ENCODE results near the gene DUS2.

- TF ChIP-seq, protein P1, sequence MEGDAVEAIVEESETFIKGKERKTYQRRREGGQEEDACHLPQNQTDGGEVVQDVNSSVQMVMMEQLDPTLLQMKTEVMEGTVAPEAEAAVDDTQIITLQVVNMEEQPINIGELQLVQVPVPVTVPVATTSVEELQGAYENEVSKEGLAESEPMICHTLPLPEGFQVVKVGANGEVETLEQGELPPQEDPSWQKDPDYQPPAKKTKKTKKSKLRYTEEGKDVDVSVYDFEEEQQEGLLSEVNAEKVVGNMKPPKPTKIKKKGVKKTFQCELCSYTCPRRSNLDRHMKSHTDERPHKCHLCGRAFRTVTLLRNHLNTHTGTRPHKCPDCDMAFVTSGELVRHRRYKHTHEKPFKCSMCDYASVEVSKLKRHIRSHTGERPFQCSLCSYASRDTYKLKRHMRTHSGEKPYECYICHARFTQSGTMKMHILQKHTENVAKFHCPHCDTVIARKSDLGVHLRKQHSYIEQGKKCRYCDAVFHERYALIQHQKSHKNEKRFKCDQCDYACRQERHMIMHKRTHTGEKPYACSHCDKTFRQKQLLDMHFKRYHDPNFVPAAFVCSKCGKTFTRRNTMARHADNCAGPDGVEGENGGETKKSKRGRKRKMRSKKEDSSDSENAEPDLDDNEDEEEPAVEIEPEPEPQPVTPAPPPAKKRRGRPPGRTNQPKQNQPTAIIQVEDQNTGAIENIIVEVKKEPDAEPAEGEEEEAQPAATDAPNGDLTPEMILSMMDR (IDR thresholded peaks at IDR 0.05), result no peak
- TF ChIP-seq POLR2A (IDR thresholded peaks at IDR 0.05), result no peak
These were observed 23.0 kb downstream of the DUS2 start for GRCh38 chr16:68046106-68046505.

All from gastroesophageal sphincter (tissue), 3 donors.